ENCODE results near the gene FADS6. TPM values are rescaled to one million over a fixed set of nuclear protein-coding genes. Genes with fewer than 3 reads are reported as not detected.

FADS6 gene
- total RNA-seq, 2 experiments from 2014 or later: not detected

GRCh38 chr17:74935585-74936469 is 42.4 kb upstream of the FADS6 start, which contains the start of gene OTOP3:
OTOP3 (plus strand) TSS chr17:74935898; CDS start chr17:74935922, 24 bp downstream.
- Mint-ChIP-seq H3K9me3 (no peaks in the 10 kb centered on the region), H3K4me3 (no peak within 1 kb of the TSS), H3K27me3 (peaks cover 78% of the 10 kb centered on the region), H3K36me3 (ENCODE audit: low read depth) (no peaks in the 10 kb centered on the region), H3K4me1 (ENCODE audit: low read depth) (no peaks in the 10 kb centered on the region), H3K27ac (no peak within 1 kb of the TSS)
- H3K4me1 ChIP-seq (ENCODE audit: insufficient read depth, low read length): peaks cover 9% of the 10 kb centered on the region
- H3K27ac ChIP-seq (ENCODE audit: low read depth in 1 of 2, low read length in 2 of 2): no peak within 1 kb of the TSS
- peaks cover 0 to 12% of the 10 kb centered on the region in 2 experiments for H3K9me3 ChIP-seq (ENCODE audit: control insufficient read depth in 1 of 2, insufficient read depth in 1 of 2, low read length in 2 of 2)
- ChIA-PET POLR2A (no interaction called here), CTCF (no interaction called here)
- DNase-seq: no peak
- H3K4me3 ChIP-seq (ENCODE audit: low read length): no peak within 1 kb of the TSS
- TF ChIP-seq CTCF (IDR thresholded peaks at IDR 0.05): no peak
- H3K36me3 ChIP-seq (ENCODE audit: insufficient read depth, low read length): no peaks in the 10 kb centered on the region
- no peak for ATAC-seq (ENCODE audit: poor library complexity)
- intact Hi-C loops (cut with DNase I, micrococcal nuclease): loop anchor here in 1 of 2 experiments (10.0 kb wide), 1 partner anchor 511 kb away; no protein-coding TSS in a partner anchor
- peaks cover 51 to 58% of the 10 kb centered on the region in 2 experiments for H3K27me3 ChIP-seq (ENCODE audit: control insufficient read depth in 1 of 2, insufficient read depth in 2 of 2, low read length in 2 of 2)

GRCh38 chr17:74935048-74935447 is 41.6 kb upstream of the FADS6 start:
- CTCF ChIA-PET: no interaction called here
- Mint-ChIP-seq H3K9me3 (no peaks in the 10 kb centered on the region), H3K27me3 (peaks cover 78% of the 10 kb centered on the region), H3K36me3 (ENCODE audit: low read depth) (no peaks in the 10 kb centered on the region), H3K4me3 (no peak overlapping the region), H3K27ac (no peak overlapping the region), H3K4me1 (ENCODE audit: low read depth) (no peaks in the 10 kb centered on the region)
- POLR2A ChIA-PET: no interaction called here
- Histone ChIP-seq H3K27ac (ENCODE audit: low read depth in 1 of 2, low read length in 2 of 2) (no peak overlapping the region), H3K4me3 (ENCODE audit: low read length) (no peak overlapping the region), H3K36me3 (ENCODE audit: insufficient read depth, low read length) (no peaks in the 10 kb centered on the region), H3K27me3 (ENCODE audit: control insufficient read depth in 1 of 2, insufficient read depth in 2 of 2, low read length in 2 of 2) (peaks cover 51 to 58% of the 10 kb centered on the region in 2 experiments), H3K9me3 (ENCODE audit: control insufficient read depth in 1 of 2, insufficient read depth in 1 of 2, low read length in 2 of 2) (peaks cover 0 to 16% of the 10 kb centered on the region in 2 experiments), H3K4me1 (ENCODE audit: insufficient read depth, low read length) (peaks cover 9% of the 10 kb centered on the region)
- no peak for DNase-seq
- TF ChIP-seq CTCF (IDR thresholded peaks at IDR 0.05): no peak
- ATAC-seq (ENCODE audit: poor library complexity): no peak
- intact Hi-C loops (cut with DNase I, micrococcal nuclease): loop anchor here in 1 of 2 experiments (10.0 kb wide), 1 partner anchor 510 kb away; no protein-coding TSS in a partner anchor

- Histone ChIP-seq H3K4me1 (ENCODE audit: insufficient read depth, low read length) (peaks cover 2% of the 10 kb centered on the region), H3K36me3 (ENCODE audit: insufficient read depth, low read length) (no peaks in the 10 kb centered on the region), H3K27me3 (ENCODE audit: control insufficient read depth in 1 of 2, insufficient read depth in 2 of 2, low read length in 2 of 2) (peaks cover 42 to 45% of the 10 kb centered on the region in 2 experiments), H3K27ac (ENCODE audit: low read depth in 1 of 2, low read length in 2 of 2) (no peak overlapping the region), H3K9me3 (ENCODE audit: control insufficient read depth in 1 of 2, insufficient read depth in 1 of 2, low read length in 2 of 2) (peaks cover 0 to 10% of the 10 kb centered on the region in 2 experiments), H3K4me3 (ENCODE audit: low read length) (no peak overlapping the region)
- ChIA-PET CTCF (no interaction called here), POLR2A (no interaction called here)
- intact Hi-C loops (cut with DNase I, micrococcal nuclease): loop anchor here in 1 of 2 experiments (10.0 kb wide), 1 partner anchor 506 kb away; no protein-coding TSS in a partner anchor
- Mint-ChIP-seq H3K4me1 (ENCODE audit: low read depth) (no peaks in the 10 kb centered on the region), H3K27me3 (peaks cover 80% of the 10 kb centered on the region), H3K4me3 (no peak overlapping the region), H3K36me3 (ENCODE audit: low read depth) (no peaks in the 10 kb centered on the region), H3K9me3 (no peaks in the 10 kb centered on the region), H3K27ac (no peak overlapping the region)
- DNase-seq (no peak), ATAC-seq (ENCODE audit: poor library complexity) (no peak)
- TF ChIP-seq CTCF (IDR thresholded peaks at IDR 0.05): no peak
These were observed 37.2 kb upstream of the FADS6 start for GRCh38 chr17:74930535-74931036.
